VCaP (cell line): ENCODE measurements around the gene TLE3.
"Not testable (repeated sequence)": the region's sequence is repeated elsewhere in the genome, so short reads cannot be mapped to it uniquely, and the experiment has no call there.

ENCODE experiments used
- H3K27ac ChIP-seq: fragments of 450-650 bp; 2 replicates; pipeline ENCODE4 v1.5.1; 2017
- TF ChIP-seq, protein P1 (sequence below): fragments of 450-650 bp; conservative IDR thresholded peaks from 2 replicates; pipeline ENCODE4 v1.5.1; 2017; ENCODE audit warnings: mild to moderate bottlenecking, moderate library complexity

TLE3 gene

DNA sequence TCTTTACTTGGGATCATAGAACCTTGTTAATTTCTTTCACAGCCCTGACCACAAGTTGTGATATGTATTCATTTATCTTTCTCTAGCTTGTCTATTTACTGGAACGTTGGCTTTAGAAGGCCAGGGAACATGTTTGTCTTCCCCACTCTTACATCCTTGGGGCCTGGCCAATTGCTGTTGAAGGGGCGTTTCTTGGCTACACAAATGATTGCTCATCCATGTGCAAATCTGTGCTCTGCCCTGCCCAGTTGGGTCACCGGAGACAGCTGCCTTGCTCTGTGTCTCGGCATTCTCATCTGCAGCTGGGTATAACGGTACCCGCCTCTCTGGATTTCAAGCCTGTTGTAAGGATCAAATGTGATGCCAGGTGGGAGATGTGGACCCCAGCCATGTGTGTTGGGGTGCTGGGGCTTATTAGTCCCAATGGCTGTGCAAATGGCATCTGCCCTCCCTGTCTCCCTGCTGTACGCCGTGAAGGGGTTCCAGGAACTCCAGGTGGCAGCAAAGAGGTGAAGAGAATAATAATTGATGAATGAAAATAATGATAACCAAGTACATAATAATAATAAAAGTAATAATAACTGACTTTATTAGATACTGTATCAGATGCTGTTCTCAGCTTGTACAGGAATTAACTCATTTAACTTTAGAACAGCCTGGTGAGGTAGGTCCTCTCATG, 24.0 kb upstream of the TLE3 start:
- peak overlapping the region; percentile 2; the same call in 1 of the 2 replicates for H3K27ac ChIP-seq
- TF ChIP-seq, protein P1, sequence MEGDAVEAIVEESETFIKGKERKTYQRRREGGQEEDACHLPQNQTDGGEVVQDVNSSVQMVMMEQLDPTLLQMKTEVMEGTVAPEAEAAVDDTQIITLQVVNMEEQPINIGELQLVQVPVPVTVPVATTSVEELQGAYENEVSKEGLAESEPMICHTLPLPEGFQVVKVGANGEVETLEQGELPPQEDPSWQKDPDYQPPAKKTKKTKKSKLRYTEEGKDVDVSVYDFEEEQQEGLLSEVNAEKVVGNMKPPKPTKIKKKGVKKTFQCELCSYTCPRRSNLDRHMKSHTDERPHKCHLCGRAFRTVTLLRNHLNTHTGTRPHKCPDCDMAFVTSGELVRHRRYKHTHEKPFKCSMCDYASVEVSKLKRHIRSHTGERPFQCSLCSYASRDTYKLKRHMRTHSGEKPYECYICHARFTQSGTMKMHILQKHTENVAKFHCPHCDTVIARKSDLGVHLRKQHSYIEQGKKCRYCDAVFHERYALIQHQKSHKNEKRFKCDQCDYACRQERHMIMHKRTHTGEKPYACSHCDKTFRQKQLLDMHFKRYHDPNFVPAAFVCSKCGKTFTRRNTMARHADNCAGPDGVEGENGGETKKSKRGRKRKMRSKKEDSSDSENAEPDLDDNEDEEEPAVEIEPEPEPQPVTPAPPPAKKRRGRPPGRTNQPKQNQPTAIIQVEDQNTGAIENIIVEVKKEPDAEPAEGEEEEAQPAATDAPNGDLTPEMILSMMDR: peak; percentile 23

DNA sequence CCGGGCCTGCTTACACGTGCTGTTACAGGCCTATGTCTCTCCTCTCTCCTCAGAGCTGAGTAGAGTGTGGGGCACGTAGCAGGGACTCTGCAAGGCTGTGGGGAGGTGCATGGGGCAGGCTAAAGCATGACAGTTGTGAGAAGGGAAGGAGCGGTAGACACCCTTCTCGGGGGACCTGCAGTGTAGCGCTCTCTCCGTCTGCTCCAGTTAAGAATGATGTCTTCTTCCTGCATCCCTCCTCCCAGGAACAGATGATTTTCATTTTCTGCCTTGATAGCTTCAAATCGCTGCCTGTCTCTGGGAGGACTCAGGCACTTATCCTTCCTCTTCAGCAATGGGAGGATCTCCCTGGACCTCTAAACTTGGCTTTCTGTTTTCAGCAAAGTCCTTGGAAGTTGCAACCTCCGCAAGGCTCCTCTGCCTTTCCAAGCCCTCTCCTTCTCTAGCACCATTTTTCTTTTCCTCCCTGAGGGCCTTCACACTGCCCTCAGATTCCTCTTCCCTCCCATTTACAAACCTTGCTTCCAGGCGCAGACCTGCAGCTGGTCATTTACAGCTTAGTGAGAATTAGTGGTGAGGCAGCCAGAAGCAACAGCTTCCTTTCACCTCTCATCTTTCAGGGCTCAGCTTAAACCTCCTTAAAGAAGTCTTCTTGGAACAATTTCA, 23.4 kb upstream of the TLE3 start:
- TF ChIP-seq, protein P1: no peak
- peak overlapping the region; percentile 2; the same call in 1 of the 2 replicates for H3K27ac ChIP-seq

DNA sequence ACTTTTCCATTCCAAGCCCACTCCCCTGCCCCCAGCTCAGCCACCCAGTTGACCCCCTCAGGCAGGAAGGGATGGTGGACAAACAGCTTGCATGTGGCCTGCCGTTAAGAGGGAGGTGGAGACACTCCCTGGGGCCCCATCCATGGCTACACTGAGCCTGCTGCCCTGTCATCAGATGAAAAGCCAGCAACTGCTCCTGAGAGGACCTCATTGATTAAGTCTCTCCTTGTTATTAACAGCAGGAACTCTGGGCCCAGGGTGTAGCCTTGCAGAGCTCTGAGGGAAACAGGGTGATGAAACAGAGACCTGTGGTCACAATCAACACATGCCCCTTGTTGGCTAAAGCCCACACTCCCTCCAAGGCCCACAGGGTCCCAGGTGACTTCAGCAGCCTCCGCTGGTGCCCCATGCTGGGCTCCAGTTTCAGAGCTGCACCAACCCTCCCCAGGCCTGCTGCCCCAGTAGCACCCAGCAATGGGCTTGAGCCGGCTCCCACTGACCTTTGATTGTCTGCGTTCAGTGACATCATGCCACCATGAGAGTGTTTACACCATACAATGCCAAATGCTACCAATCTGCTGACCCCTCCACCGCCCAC, 22.3 kb upstream of the TLE3 start:
- TF ChIP-seq, protein P1: no peak
- H3K27ac ChIP-seq: no peak overlapping the region

DNA sequence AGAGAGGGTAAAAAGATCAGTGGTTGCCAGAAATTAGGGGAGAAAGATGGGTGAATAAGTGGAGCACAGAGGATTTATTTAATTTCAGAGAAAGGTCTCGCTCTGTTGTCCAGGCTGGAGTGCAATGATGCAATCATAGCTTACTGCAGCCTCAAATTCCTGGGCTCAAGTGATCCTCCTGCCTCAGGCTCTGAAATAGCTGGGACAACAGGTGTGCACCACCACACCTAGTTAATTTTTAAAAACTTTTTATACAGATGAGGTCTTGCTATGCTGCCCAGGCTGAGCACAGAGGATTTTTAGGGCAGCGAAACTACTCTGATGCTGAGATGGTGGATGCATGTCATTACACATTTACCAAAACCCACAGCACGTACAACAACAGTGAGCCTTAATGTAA, 20.9 kb upstream of the TLE3 start:
- TF ChIP-seq, protein P1: no peak
- no peak overlapping the region for H3K27ac ChIP-seq

DNA sequence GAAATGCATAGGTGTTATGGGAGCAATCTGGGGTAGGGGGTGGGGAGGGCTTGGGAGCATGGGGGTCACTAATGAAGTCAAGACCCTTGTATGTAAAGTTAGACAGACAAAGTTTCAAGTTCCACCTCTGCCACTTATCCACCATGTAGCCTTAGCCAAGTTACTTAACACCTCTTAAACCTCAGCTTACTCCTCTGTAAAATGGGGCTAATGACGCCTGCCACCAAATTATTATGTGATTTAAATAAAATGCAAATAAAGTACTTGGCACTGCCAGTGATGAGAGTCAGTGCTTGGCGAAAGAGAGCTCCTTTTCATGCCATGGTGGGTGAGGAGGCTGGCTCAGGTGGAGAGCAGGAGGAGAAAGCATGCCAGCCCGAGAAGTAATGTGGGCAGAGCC, 18.6 kb upstream of the TLE3 start:
- H3K27ac ChIP-seq: no peak overlapping the region
- TF ChIP-seq, protein P1: no peak

DNA sequence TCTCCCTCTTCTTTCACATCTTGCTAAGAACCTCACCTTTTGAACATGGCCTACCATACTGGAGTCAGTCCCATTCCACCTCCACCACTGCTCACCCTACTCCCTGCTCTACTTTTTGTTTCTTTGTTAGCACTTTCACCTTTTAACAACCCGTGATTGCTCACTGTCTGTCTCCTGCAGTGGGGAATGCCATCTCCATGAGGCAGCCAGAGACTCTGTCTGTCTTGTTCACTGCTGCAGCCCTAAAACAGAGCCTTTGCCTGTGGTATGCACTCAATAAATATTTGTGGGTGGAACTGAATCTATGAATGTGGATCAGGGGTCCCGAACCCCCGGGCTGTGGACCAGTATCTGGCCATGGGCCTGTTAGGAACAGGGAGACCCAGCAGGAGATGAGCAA, 16.5 kb upstream of the TLE3 start:
- no peak overlapping the region for H3K27ac ChIP-seq
- TF ChIP-seq, protein P1: no peak

DNA sequence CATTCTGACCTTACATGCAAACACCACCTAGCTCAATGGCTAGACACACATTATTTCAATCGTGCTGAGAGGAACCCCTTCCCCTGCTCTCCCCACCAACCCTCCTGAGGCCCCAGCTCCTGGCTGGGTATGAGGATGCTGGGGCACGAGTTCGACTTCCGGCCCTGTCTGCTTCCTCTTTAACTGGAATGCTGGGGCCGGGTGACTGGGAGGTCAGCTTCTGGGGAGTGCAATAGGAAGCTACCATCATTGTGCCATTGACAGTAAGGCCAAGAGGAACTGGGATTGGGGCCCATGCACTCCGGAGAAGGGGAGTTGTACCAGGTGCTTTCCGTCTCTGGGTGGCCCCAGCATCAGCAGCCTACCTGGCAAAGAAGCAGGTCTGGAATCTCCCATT, 15.6 kb upstream of the TLE3 start:
- no peak overlapping the region for H3K27ac ChIP-seq
- TF ChIP-seq, protein P1: no peak

DNA sequence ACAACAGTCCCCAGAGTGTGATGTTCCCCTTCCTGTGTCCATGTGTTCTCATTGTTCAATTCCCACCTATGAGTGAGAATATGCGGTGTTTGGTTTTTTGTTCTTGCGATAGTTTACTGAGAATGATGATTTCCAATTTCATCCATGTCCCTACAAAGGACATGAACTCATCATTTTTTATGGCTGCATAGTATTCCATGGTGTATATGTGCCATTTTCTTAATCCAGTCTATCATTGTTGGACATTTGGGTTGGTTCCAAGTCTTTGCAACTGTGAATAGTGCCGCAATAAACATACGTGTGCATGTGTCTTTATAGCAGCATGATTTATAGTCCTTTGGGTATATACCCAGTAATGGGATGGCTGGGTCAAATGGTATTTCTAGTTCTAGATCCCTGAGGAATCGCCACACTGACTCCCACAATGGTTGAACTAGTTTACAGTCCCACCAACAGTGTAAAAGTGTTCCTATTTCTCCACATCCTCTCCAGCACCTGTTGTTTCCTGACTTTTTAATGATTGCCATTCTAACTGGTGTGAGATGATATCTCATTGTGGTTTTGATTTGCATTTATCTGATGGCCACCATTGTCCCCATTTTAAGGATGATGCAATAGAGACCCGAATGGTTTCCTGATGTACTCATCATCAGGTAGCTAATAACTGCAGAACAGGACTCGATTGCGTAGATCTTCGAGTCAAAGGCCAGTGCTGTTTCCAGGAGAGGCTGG, 15.0 kb upstream of the TLE3 start:
- not testable (repeated sequence) for H3K27ac ChIP-seq
